ENCODE data around the gene FRZB. TPM values are rescaled to one million over a fixed set of nuclear protein-coding genes. Genes with fewer than 3 reads are reported as not detected.

The FRZB gene
- polyA plus RNA-seq, 4 donors, result 9.5 to 20.6 (median 12.6) TPM

GRCh38 chr2:182810087-182810486 is 56.4 kb downstream of the FRZB start:
- DNase-seq (ENCODE audit: low read depth in 4 of 4, low spot score in 3 of 4), result no peak

GRCh38 chr2:182807319-182807718 is 59.1 kb downstream of the FRZB start:
- DNase-seq (ENCODE audit: low read depth in 4 of 4, low spot score in 3 of 4), result no peak

GRCh38 chr2:182804128-182804527 is 62.3 kb downstream of the FRZB start:
- DNase-seq (ENCODE audit: low read depth in 4 of 4, low spot score in 3 of 4), result no peak

GRCh38 chr2:182798736-182799135 is 67.7 kb downstream of the FRZB start:
- no peak for DNase-seq (ENCODE audit: low read depth in 4 of 4, low spot score in 3 of 4)

- no peak for DNase-seq (ENCODE audit: low read depth in 4 of 4, low spot score in 3 of 4)
These were observed 74.0 kb downstream of the FRZB start for GRCh38 chr2:182792441-182792840.

GRCh38 chr2:182784777-182785176 is 81.7 kb downstream of the FRZB start:
- no peak for DNase-seq (ENCODE audit: low read depth in 4 of 4, low spot score in 3 of 4)

- no peak for DNase-seq (ENCODE audit: low read depth in 4 of 4, low spot score in 3 of 4)
These were observed 82.3 kb downstream of the FRZB start for GRCh38 chr2:182784058-182784706.

Other genes starting within 250 kb of the FRZB start
- 100 to 1,000 TPM; 139 to 205 (median 159) TPM for gene DNAJC10, start 150.4 kb downstream of the FRZB start, polyA plus RNA-seq (ENCODE audit: insufficient read length in 4 of 4)
- 100 to 1,000 TPM; 102 to 147 (median 125) TPM for gene NCKAP1, start 171.8 kb upstream of the FRZB start, polyA plus RNA-seq (ENCODE audit: insufficient read length in 4 of 4)
- gene DUSP19, start 212.1 kb upstream of the FRZB start, polyA plus RNA-seq (ENCODE audit: insufficient read length in 4 of 4), result 1 to 10 TPM; 4.0 to 6.8 (median 5.2) TPM